Neural progenitor cell (in vitro differentiated cells): ENCODE data around the gene CUTC. TPM values are rescaled to one million over a fixed set of nuclear protein-coding genes. Genes with fewer than 3 reads are reported as not detected.

Experiments used
- DNase-seq: peaks from one replicate; pipeline ENCODE4 v3.0.0-alpha.2; 2016; ENCODE audit warnings: low spot score
- H2AFZ ChIP-seq: fragments of 200-600 bp; sonication (generic); replicated peaks from 2 replicates; pipeline ENCODE4 v1.6.1; 2016; ENCODE audit warnings: antibody characterized with exemption
- H3F3A ChIP-seq: fragments of 200-600 bp; sonication (generic); 2 replicates; pipeline ENCODE4 v1.6.1; 2016; ENCODE audit warnings: antibody characterized with exemption, low read depth
- H3K27ac ChIP-seq: fragments of 200-600 bp; sonication (generic); 2 replicates; pipeline ENCODE4 v1.5.1; 2016; ENCODE audit warnings: mild to moderate bottlenecking
- H3K27me3 ChIP-seq: fragments of 200-600 bp; sonication (generic); 2 replicates; pipeline ENCODE4 v1.6.1; 2016; ENCODE audit warnings: mild to moderate bottlenecking, moderate library complexity
- H3K36me3 ChIP-seq: fragments of 200-600 bp; sonication (generic); 2 replicates; pipeline ENCODE4 v1.5.1; 2016
- H3K4me1 ChIP-seq: fragments of 200-600 bp; sonication (generic); 2 replicates; pipeline ENCODE4 v1.6.1; 2016; ENCODE audit warnings: mixed run types
- H3K4me2 ChIP-seq: fragments of 200-600 bp; sonication (generic); 2 replicates; pipeline ENCODE4 v1.6.1; 2016
- H3K4me3 ChIP-seq: fragments of 200-600 bp; sonication (generic); 2 replicates; pipeline ENCODE4 v1.5.1; 2016
- H3K79me2 ChIP-seq: fragments of 200-600 bp; sonication (generic); 2 replicates; pipeline ENCODE4 v1.6.1; 2016; ENCODE audit warnings: low read depth
- H3K9ac ChIP-seq: fragments of 200-600 bp; sonication (generic); 2 replicates; pipeline ENCODE4 v1.6.1; 2016
- H3K9me3 ChIP-seq: fragments of 200-600 bp; sonication (generic); 2 replicates; pipeline ENCODE4 v1.5.1; 2016; ENCODE audit warnings: low read depth
- H4K20me1 ChIP-seq: fragments of 200-600 bp; sonication (generic); 2 replicates; pipeline ENCODE4 v1.6.1; 2016; ENCODE audit warnings: low read depth
- H3K27ac Mint-ChIP-seq: 3 replicates; pipeline ENCODE4 v1.8.0; 2021; ENCODE audit warnings: mixed read lengths
- H3K27me3 Mint-ChIP-seq: 2 replicates; pipeline ENCODE4 v1.8.0; 2022; ENCODE audit warnings: low read depth, mild to moderate bottlenecking, inconsistent platforms, moderate library complexity, mixed read lengths; ENCODE audit not compliant: insufficient read depth
- H3K36me3 Mint-ChIP-seq: 3 replicates; pipeline ENCODE4 v1.8.0; 2021; ENCODE audit warnings: mixed read lengths
- H3K4me1 Mint-ChIP-seq: 3 replicates; pipeline ENCODE4 v1.8.0; 2021; ENCODE audit warnings: mixed read lengths
- H3K4me3 Mint-ChIP-seq: 3 replicates; pipeline ENCODE4 v1.8.0; 2021; ENCODE audit warnings: mild to moderate bottlenecking, moderate library complexity, mixed read lengths
- H3K9me3 Mint-ChIP-seq: 3 replicates; pipeline ENCODE4 v1.8.0; 2020; ENCODE audit warnings: mixed read lengths
- CTCF ChIP-seq: fragments of 200-600 bp; sonication (generic); IDR thresholded peaks from 2 replicates; pipeline ENCODE4 v1.5.1; 2017; ENCODE audit warnings: antibody characterized with exemption, mild to moderate bottlenecking
- EZH2 ChIP-seq: fragments of 200-600 bp; sonication (generic); IDR thresholded peaks from 2 replicates; pipeline ENCODE4 v1.6.1; 2017; ENCODE audit warnings: antibody characterized with exemption, mild to moderate bottlenecking, moderate library complexity
- EZH2phosphoT487 ChIP-seq: fragments of 200-600 bp; sonication (generic); IDR thresholded peaks from 2 replicates; pipeline ENCODE4 v1.6.1; 2017; ENCODE audit warnings: antibody characterized with exemption
- total RNA-seq: library from RNA; depleted of rRNA; stranded (reverse); fragments of >200 nt; gene quantifications from 2 replicates; pipeline ENCODE4 v1.2.3, GENCODE V29; 2015; ENCODE audit warnings: low replicate concordance

CUTC gene
- total RNA-seq, 1 donor from 2014 or later, result 36.1 TPM

- no peaks in the 10 kb centered on the region for H3K36me3 ChIP-seq
- no peak for DNase-seq
- H3K4me1 Mint-ChIP-seq, result no peaks in the 10 kb centered on the region
- no peak overlapping the region for H3K9ac ChIP-seq
- no peaks in the 10 kb centered on the region for H3K27me3 ChIP-seq
- no peaks in the 10 kb centered on the region for H3K79me2 ChIP-seq
- H3K4me3 Mint-ChIP-seq, result no peak overlapping the region
- TF ChIP-seq EZH2 (no peak), EZH2phosphoT487 (no peak), CTCF (no peak)
- no peaks in the 10 kb centered on the region for H4K20me1 ChIP-seq
- H3K27ac Mint-ChIP-seq, result no peak overlapping the region
- H3F3A ChIP-seq, result no peaks in the 10 kb centered on the region
- no peaks in the 10 kb centered on the region for H3K4me1 ChIP-seq
- no peak overlapping the region for H3K4me2 ChIP-seq
- no peaks in the 10 kb centered on the region for H3K36me3 Mint-ChIP-seq
- H3K4me3 ChIP-seq, result no peak overlapping the region
- H3K27me3 Mint-ChIP-seq, result no peaks in the 10 kb centered on the region
- H3K9me3 ChIP-seq, result no peaks in the 10 kb centered on the region
- H3K9me3 Mint-ChIP-seq, result no peaks in the 10 kb centered on the region
- H2AFZ ChIP-seq, result no peak overlapping the region
- H3K27ac ChIP-seq, result no peak overlapping the region
Observed at GRCh38 chr10:99689461-99689860, 42.6 kb upstream of the CUTC start.

GRCh38 chr10:99693933-99694583 is 38.0 kb upstream of the CUTC start:
- Mint-ChIP-seq H3K27me3 (no peaks in the 10 kb centered on the region), H3K9me3 (no peaks in the 10 kb centered on the region), H3K36me3 (peaks cover 5% of the 10 kb centered on the region), H3K27ac (no peak overlapping the region), H3K4me1 (no peaks in the 10 kb centered on the region), H3K4me3 (no peak overlapping the region)
- Histone ChIP-seq H3K4me2 (no peak overlapping the region), H3K27ac (no peak overlapping the region), H3K27me3 (no peaks in the 10 kb centered on the region), H3K36me3 (no peaks in the 10 kb centered on the region), H3K4me3 (no peak overlapping the region), H4K20me1 (no peaks in the 10 kb centered on the region), H3K4me1 (no peaks in the 10 kb centered on the region), H3K9me3 (no peaks in the 10 kb centered on the region), H2AFZ (no peak overlapping the region), H3F3A (no peaks in the 10 kb centered on the region), H3K9ac (no peak overlapping the region), H3K79me2 (no peaks in the 10 kb centered on the region)
- TF ChIP-seq EZH2, result no peak
- no peak for TF ChIP-seq CTCF
- no peak for TF ChIP-seq EZH2phosphoT487
- no peak for DNase-seq

GRCh38 chr10:99695761-99696160 is 36.3 kb upstream of the CUTC start:
- H2AFZ ChIP-seq, result no peak overlapping the region
- DNase-seq, result no peak
- H3K79me2 ChIP-seq, result no peaks in the 10 kb centered on the region
- Mint-ChIP-seq H3K4me1 (no peaks in the 10 kb centered on the region), H3K36me3 (peaks cover 13% of the 10 kb centered on the region), H3K9me3 (no peaks in the 10 kb centered on the region), H3K27ac (no peak overlapping the region), H3K4me3 (no peak overlapping the region), H3K27me3 (no peaks in the 10 kb centered on the region)
- H3K9me3 ChIP-seq, result no peaks in the 10 kb centered on the region
- H3F3A ChIP-seq, result no peaks in the 10 kb centered on the region
- no peak overlapping the region for H3K27ac ChIP-seq
- no peaks in the 10 kb centered on the region for H4K20me1 ChIP-seq
- no peaks in the 10 kb centered on the region for H3K4me1 ChIP-seq
- H3K9ac ChIP-seq, result no peak overlapping the region
- H3K4me3 ChIP-seq, result no peak overlapping the region
- H3K27me3 ChIP-seq, result no peaks in the 10 kb centered on the region
- TF ChIP-seq EZH2phosphoT487, result no peak
- TF ChIP-seq CTCF, result no peak
- no peak for TF ChIP-seq EZH2
- H3K36me3 ChIP-seq, result no peaks in the 10 kb centered on the region
- no peak overlapping the region for H3K4me2 ChIP-seq
